GM21367 (cell line): ENCODE data around the gene ENTPD2.
A peak's percentile ranks its signal among the peaks of the same experiment; 100 is the strongest.

Experiments used
- ATAC-seq: cut with Tn5 transposase; IDR thresholded peaks from one replicate; pipeline ENCODE4 v1.9.1; 2021; ENCODE audit not compliant: unreplicated experiment

Gene ENTPD2

DNA sequence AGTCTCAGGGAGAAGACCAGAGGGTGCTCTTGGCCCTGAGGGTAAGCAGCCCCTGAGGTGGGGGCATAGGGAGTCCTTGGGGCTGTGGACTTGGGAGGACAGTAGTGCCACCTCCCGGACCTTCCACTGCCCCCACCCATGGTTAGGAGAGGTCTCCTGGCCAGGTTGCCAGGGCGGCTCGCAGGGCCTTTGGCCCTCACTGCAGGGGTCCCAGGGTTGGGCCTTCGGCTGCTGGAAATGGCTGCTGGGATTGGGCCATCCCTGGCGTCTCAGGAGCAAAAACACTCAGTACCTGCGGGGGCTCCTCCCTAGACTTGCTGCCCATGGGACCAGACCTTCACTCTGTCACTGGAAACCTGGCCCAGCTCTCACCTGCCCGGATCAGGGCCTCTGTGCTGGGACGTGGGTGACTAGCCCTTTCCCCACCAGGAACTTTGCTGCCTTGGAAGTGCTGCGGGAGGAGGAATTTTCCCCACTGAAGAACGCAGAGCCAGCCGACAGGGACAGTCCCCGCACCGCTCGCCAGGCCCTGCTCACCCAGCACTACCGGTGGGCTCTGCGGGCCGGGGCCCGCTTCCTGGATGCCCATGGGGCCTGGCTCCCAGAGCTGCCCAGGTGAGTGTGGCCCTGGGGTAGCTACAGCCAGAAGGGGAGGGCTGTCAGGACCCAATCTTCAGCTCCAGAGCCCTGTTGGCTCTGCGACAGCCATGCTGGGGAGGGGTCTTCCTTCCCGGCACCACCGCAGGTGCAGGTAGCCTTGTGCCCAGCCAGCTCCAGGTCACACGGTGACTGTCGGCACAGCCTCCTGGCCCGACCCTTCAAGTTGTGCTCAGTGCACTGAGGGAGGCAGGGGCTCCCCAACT lies 26.6 kb upstream of the ENTPD2 start:
- no peak for ATAC-seq

DNA sequence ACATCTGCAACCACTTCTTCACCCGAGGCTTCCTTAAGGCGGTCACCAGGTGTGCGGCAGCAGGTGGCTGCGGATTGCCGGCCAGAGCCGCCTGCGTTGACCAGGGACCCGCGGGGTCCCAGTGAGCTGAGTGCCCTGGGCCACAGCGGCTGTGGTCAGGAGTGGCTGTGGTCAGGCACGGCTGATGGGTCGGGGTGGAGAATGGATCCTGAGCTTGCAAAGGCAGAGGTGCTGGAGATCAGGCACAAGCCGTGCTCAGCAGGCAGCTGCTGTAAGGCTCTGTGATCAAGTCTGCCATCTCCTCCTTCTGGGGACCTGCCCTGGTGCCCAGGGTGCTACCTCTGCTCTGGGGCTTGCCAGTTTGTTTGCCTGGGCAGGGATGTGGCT lies 25.5 kb upstream of the ENTPD2 start:
- no peak for ATAC-seq

GRCh38 chr9:137078701-137079400 lies 25.0 kb upstream of the ENTPD2 start:
- no peak for ATAC-seq

GRCh38 chr9:137077758-137078693 lies 24.2 kb upstream of the ENTPD2 start:
- no peak for ATAC-seq

GRCh38 chr9:137077010-137077747 lies 23.3 kb upstream of the ENTPD2 start, which contains the start of gene UAP1L1:
UAP1L1 (plus strand) TSS chr9:137077517; CDS start chr9:137077533, 16 bp downstream.
- no peak for ATAC-seq

GRCh38 chr9:137076636-137077009 lies 22.8 kb upstream of the ENTPD2 start:
- ATAC-seq = no peak

DNA sequence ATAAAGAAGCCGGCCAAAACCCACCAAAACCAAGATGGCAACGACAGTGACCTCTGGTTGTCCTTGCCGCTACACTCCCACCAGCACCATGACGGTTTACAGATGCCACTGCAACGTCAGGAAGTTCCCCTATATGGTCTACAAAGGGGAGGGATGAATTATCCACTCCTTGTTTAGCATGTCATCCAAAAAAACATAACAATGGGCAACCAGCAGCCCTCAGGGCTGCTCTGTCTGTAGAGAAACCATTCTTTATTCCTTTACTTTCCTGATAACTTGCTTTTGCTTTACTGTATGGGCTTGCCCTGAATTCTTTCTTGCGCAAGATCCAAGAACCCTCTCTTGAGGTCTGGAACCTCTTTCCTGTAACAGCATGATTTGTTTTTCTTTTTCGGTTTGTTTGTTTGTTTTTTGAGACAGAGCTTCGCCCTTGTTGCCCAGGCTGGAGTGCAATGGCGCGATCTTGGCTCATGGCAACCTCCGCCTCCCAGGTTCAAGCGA lies 21.5 kb upstream of the ENTPD2 start:
- ATAC-seq = no peak

DNA sequence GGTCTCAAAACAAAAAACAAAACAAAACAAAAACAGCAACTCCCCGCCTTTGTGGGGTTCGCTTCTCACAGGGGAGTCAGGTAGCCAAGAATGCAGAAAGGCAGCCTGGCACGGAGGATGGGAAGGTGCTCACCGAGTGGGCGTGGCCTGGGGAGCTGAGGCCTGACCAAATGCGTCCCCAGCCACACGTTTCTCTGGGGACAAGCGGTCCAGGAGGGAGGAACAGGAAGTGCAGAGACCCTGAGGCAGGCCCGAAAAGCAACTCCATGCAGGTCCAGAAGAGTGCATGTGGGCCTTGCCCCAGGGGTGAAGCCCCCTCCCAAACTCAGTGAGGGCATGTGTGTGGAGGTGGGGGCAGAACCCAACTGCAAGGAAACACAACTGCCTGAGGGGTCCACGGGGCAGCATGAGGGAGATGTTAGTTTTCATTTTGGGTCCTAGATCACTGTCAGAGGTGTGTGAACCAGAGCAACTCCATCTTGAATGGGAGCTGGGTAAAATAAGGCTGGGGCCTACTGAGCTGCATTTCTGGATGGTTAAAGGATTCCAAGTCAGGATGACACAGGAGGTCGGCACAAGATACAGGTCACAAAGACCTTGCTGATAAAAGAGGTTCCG lies 20.9 kb upstream of the ENTPD2 start:
- no peak for ATAC-seq

DNA sequence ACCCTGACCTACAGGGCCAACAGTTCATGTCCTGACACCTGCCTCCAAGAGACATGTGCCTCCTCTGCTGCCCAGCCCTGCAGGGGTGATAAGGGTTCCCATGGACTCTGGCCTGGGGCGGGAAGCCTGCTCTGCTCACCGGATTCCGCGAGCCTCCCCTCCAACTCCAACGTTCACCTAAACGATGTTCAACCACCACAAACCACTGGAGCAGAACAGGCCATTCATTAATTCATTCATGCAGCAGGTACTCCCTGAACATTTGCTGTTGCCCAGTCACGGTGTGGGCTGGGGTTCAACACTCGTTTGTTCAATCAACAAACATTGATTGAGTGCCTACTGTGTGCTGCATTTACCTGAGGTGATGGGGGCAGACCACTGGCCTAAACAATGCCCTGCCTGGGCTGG lies 20.1 kb upstream of the ENTPD2 start:
- no peak for ATAC-seq

DNA sequence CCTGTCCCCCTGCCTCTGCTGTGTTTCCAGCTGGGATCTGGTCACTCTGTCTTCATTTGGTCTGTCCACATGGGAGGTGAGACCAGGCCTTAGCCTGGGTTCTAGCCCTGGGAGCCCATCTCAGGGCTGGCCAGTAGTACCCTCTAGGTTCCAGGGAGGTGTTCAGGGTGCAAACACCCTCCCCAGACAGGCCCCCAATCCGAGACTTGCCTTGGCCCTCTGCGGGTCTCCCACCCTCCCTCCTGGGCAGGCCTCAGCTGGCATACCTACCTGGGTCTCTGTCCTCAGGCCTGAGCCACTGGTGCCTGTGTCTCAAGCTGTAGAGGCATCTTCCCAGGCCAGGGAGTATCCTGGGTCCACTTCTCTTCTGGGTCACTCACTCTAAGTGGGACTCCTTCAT lies 17.4 kb upstream of the ENTPD2 start:
- ATAC-seq = no peak

DNA sequence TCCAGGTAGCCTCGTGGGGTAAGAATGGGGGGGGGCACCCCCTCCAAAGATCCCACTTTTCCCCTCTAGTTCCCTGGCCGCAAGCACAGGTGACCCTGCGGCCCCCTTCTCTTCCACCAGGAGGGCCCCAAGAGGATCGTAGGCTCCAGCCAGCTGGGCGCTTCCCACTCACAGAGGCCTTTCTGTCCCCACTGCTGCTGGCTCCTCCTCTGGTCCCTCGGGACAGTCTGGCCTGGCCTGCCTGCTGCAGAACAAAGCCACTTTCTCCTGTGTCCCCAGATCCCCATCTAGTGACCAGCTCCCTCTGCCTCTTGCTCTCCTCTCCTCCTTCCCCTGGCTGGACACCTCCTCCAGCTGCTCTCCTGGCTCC lies 17.0 kb upstream of the ENTPD2 start:
- ATAC-seq = no peak

GRCh38 chr9:137070201-137070905 lies 16.5 kb upstream of the ENTPD2 start, which contains the start of gene SAPCD2:
SAPCD2 (minus strand) TSS chr9:137070557; CDS start chr9:137070460, 97 bp downstream.
- peak; percentile 57 for ATAC-seq

- ATAC-seq = peak; percentile 6
Measured at GRCh38 chr9:137069508-137070091, 15.7 kb upstream of the ENTPD2 start.

DNA sequence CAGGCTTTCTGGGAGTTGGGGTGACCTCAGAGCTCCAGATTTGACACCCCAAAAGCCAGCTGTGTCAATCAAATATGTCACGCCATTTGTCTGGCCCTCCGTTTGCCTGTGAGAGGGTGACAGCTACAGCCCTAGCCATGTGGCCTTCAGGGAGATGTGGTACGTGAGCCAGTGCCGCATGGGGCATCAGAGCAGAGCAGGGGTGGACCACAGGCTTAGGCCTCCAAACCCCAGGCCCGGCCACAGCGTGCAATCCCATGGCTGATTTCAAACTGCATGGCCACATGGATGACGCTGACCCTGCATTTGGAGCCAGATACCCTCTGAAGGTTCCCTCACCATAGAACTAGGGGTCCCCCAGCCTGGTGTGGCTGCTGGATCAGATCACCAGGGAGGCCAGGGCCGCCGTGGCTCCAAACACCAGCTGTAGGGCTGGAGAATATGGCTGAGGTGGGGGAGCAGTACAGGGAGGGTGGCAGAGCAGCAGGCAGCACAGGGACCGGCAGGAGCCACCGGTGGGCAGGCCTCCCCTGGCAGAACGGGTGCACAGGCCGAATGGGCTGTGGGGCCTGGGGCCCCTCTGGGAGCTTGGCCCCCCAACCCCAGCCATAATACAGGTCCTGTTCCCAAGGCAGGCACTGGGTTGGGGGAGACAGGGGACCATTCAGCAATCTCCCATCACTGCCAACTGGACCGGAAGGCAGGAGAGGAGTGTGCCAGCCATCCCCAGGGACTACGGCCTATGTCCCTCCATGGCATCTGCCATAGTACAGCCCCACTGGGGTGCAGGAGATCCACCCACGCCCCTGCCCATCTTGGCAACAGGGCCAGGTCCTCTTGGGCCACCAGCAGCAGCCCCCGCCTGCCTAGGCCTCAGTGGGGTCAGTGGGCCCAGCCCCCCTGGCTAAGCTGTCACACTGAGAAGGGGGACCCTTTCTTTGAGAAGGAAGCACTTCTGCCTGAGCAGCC lies 15.0 kb upstream of the ENTPD2 start:
- no peak for ATAC-seq

GRCh38 chr9:137067860-137068538 lies 14.1 kb upstream of the ENTPD2 start:
- no peak for ATAC-seq

- ATAC-seq = no peak
Measured at GRCh38 chr9:137066096-137066861, 12.4 kb upstream of the ENTPD2 start.
